ENCODE measurements around the gene ETFB. TPM values are rescaled to one million over a fixed set of nuclear protein-coding genes. Genes with fewer than 3 reads are reported as not detected.

Gene ETFB
- 58.8 and 149 TPM in 2 replicates for total RNA-seq

GRCh38 chr19:51365965-51366388 lies at the start of gene ETFB:
TSS of gene ETFB (minus strand) at chr19:51366388. CDS start at chr19:51366326, 62 bp downstream.

DNA sequence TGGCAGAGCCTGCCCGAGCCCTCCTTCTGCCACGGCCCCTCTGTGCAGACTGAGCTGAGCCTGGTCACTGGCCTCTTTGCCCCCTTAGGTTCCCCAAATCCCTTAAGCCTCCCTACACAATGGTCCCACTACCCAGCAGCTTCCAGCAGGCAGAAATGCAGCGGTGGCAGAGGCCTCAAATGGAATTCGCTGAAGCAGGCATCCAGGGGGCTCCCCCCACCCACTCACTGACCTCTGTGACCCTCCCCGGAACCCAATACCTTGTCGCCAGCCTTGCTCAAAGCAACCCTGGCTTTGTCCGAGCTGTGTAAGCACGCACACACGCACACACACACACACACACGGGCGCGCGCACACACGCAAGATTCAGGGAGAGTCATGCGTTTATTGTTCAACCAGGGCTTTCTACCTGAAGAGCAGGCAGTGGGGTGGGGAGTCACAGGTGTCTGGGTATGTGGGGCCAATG lies 21.8 kb upstream of the ETFB start, which contains the start of gene LIM2:
LIM2 (minus strand) TSS at position 51 of the 466 bp plus-strand sequence. CDS start 531 bp downstream, outside the sequence.

GRCh38 chr19:51372649-51373504 lies 6.7 kb upstream of the ETFB start, which contains the start of gene NKG7:
TSS of gene NKG7 (minus strand) at chr19:51372654. CDS start at chr19:51372535, 119 bp downstream.

DNA sequence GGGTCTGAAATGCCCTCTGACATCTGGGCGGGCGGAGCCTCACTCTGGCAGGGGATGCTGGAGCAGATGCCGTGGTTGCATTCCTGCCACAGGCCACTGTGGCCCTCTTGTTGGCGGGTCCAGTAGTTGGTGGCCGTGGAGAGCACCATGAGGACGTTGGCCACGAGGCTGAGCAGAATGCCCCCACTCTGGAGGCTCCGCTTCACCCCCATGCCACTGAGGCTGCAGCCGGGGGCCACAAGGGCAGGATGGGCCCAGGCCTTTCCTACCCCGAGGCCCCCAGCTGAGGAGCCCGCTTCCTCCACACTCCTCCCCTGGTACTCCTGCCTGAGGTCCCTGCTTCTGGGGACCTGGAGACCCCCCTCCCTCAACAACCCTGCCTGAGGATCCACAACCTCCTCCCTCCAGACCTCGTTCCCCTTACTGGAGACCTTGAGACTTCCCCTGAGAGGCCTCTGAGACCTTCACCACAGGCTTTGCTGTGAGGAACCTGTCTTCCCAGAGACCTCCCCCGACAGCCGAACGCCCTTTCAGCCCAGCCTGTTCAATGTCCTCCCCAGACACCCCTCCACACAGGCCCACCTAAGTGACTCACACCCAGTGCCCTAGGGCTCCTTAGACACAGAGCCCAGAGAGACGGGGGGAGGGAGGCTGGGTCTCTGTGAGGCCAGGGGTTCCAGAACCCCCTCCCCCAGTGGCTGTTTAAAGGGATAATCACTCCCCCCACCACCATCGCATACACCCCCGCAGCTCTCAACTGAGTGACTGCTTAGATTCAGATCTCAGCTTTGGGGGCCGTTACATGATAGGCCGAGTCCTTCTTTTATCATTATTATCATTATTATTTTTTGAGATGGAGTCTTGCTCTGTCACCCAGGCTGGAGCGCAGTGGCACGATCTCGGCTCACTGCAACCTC lies 2.4 kb upstream of the ETFB start, which contains the start of gene CLDND2:
CLDND2 (minus strand) TSS at position 638 of the 917 bp plus-strand sequence; CDS start at position 212, 426 bp downstream.

DNA sequence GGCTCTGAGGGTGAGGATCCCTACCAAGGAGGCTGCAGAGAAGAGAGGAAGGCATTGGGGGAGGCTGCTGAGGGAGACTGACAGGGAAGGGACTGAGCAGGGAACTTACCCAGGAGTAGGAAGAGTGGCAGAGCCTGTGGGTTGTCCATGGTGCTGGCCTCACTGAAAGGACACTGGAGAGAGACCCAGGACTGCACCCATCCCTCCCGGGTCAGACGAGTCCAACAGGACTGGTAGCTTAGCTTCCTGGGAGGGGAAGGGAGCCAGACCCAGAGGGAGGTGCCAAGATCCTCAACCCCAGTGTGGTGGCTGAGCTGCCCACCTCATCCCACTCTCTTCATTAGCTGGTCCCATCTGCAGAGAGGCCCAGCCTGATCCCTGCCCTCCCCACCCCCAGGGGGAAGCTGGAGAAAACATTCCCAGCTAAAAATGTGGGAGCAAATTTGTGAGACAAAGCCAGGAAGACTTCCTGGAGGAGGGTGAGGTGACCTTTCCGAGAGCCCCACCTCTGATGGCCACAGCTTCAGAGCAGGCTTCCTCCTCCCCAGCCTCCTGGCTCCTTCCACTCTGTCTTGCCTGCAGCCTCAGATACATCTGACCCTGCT lies 24.1 kb downstream of the ETFB start, which contains the start of gene VSIG10L:
VSIG10L (minus strand) TSS at position 164 of the 605 bp plus-strand sequence; CDS start at position 149, 15 bp downstream.

DNA sequence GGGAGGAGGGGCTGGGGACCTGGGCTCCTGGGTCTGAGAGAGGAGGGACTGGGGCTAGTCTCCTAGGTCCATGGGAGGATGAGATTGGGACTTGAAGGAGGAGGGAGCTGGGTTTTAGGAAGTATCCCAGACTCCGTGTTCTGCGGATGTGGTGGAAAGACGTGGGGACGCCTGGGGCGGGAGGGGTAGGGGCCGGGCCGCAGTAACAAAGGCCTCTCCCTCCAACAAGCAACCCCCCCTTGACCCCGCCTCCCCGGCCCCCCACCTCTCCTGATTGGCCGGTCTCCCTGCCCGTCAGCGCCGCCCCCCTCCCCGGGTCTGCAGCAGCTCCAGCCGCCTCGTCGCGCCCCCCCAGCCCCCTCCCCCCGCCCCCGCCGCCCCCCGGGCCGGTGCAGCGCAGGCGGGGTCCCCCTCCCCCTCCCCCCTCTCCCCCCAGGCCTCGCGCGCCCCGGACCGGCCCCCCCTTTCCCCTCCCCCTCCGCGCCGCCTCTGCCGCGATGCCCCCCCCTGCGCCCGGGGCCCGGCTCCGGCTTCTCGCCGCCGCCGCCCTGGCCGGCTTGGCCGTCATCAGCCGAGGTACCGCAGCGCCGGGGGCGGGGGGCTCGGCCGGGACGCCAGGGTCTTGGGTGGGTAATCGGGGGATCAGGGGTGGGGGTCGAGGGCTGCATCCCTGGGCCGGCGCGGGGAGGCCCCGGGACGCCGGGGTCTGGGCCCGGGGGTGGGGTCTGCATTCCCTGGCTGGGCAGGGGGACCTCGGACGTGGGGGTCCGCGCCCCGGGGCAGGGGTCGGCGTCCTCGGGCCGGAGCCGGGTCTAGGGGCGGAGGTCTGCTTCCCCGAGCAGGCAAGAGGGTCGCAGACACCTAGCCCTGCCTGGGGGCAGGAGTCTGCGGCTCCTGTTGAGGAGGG lies 54.6 kb downstream of the ETFB start, which contains the start of gene IGLON5:
IGLON5 (plus strand) TSS at position 294 of the 907 bp plus-strand sequence; CDS start at position 498, 204 bp downstream.

Other genes with a start within 250 kb of the ETFB start
- not detected in 2 replicates for gene SIGLEC9, start 241.5 kb downstream of the ETFB start, total RNA-seq
- gene SIGLEC7, start 224.1 kb downstream of the ETFB start, total RNA-seq, result not detected in 2 replicates
- not detected in 2 replicates for gene CD33, start 141.3 kb downstream of the ETFB start, total RNA-seq
- gene SIGLECL1, start 115.3 kb downstream of the ETFB start, total RNA-seq, result not detected in 2 replicates
- 0.05 TPM in 1 of 2 replicates, not detected in the other for gene IGLON5, start 54.7 kb downstream of the ETFB start, total RNA-seq
- gene VSIG10L, start 24.2 kb downstream of the ETFB start, total RNA-seq, result 0.89 and 1.4 TPM in 2 replicates
- gene CLDND2, start 2.6 kb upstream of the ETFB start, total RNA-seq, result not detected in 2 replicates
- gene NKG7, start 6.3 kb upstream of the ETFB start, total RNA-seq, result not detected in 2 replicates
- gene LIM2, start 21.6 kb upstream of the ETFB start, total RNA-seq, result not detected in 2 replicates
- not detected in 2 replicates for gene C19orf84, start 24.2 kb upstream of the ETFB start, total RNA-seq
- gene SIGLEC10, start 51.3 kb upstream of the ETFB start, total RNA-seq, result not detected in 2 replicates
- gene SIGLEC8, start 92.1 kb upstream of the ETFB start, total RNA-seq, result not detected in 2 replicates
- gene CEACAM18, start 112.2 kb upstream of the ETFB start, total RNA-seq, result not detected in 2 replicates
- not detected in 2 replicates for gene SIGLEC12, start 135.4 kb upstream of the ETFB start, total RNA-seq
- not detected in 2 replicates for gene SIGLEC6, start 165.3 kb upstream of the ETFB start, total RNA-seq
- gene ZNF175, start 204.9 kb upstream of the ETFB start, total RNA-seq, result 7.7 and 29.9 TPM in 2 replicates

Measured in smooth muscle cell of the umbilical artery (primary cell).